ENCODE measurements around the gene SORT1. TPM values are rescaled to one million over a fixed set of nuclear protein-coding genes. Genes with fewer than 3 reads are reported as not detected.
A peak's percentile ranks its signal among the peaks of the same experiment; 100 is the strongest.

Gene SORT1
- total and polyA plus RNA-seq, 8 donors: 39.4 to 165 (median 46.7) TPM

- ATAC-seq (no peak), DNase-seq (no peak)
- intact Hi-C loops (cut with DNase I): no loop called here
- Histone ChIP-seq H3K9me3 (no peaks in the 10 kb centered on the region), H3K27me3 (peaks cover 0 to 27% of the 10 kb centered on the region in 2 donors), H3K4me1 (no peaks in the 10 kb centered on the region), H3K36me3 (no peaks in the 10 kb centered on the region), H3K27ac (no peak overlapping the region), H3K4me3 (no peak overlapping the region)
- TF ChIP-seq CTCF (IDR thresholded peaks at IDR 0.05): no peak
Measured at GRCh38 chr1:109441069-109441468, 43.4 kb upstream of the SORT1 start.

DNA sequence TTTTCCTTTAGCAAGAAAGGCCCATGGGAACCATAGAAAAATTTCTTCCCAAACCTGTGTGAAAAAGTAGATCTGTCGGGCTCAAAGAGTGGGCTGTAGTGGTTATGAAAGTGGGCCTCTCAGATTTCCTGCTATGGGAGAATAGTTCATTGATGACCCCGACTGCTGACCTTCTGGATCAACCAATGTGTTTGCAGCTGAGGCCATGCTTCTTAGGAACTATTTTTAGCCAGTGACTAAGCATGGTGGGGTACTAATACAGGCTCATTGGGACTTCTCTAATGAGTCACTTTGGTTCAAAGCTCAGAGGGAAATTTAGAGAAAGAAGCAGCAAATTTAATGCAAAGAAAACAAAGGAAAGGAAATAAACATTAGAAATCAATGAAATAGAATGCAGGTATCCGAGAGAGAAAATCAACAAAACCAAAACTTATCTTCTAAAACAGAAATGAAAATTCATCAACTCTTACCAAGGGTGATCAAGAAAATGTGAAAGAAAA, 41.1 kb upstream of the SORT1 start:
- no peak overlapping the region for H3K27ac ChIP-seq
- TF ChIP-seq CTCF (IDR thresholded peaks at IDR 0.05): no peak
- no peaks in the 10 kb centered on the region for H3K9me3 ChIP-seq
- H3K4me3 ChIP-seq: no peak overlapping the region
- ATAC-seq: peak; percentile 33
- H3K27me3 ChIP-seq: peaks cover 0 to 5% of the 10 kb centered on the region in 2 donors
- H3K36me3 ChIP-seq: no peaks in the 10 kb centered on the region
- no peak for DNase-seq
- intact Hi-C loops (cut with DNase I): no loop called here
- no peaks in the 10 kb centered on the region for H3K4me1 ChIP-seq

- no peak overlapping the region for H3K27ac ChIP-seq
- no peaks in the 10 kb centered on the region for H3K4me1 ChIP-seq
- intact Hi-C loops (cut with DNase I): no loop called here
- H3K27me3 ChIP-seq: no peaks in the 10 kb centered on the region
- no peak for TF ChIP-seq CTCF (IDR thresholded peaks at IDR 0.05)
- DNase-seq (no peak), ATAC-seq (no peak)
- H3K9me3 ChIP-seq: no peaks in the 10 kb centered on the region
- no peak overlapping the region for H3K4me3 ChIP-seq
- no peaks in the 10 kb centered on the region for H3K36me3 ChIP-seq
Measured at GRCh38 chr1:109434484-109434883, 36.8 kb upstream of the SORT1 start.

DNA sequence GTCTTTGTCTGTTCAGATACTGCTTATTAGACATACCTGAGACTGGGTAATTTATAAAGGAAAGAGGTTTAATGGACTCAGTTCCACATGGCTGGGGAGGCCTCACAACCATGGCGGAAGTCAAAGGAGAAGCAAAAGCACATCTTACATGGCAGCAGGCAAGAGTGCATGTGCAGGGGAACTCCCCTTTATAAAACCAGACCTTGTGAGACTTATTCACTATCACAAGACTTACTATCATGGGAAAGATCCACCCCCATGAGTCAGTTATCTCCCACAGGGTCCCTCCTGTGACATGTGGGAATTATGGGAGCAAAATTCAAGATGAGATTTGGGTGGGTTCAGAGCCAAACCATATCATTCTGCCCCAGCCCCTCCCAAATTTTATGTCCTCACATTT, 35.6 kb upstream of the SORT1 start:
- H3K36me3 ChIP-seq: no peaks in the 10 kb centered on the region
- TF ChIP-seq CTCF (IDR thresholded peaks at IDR 0.05): no peak
- H3K27ac ChIP-seq: no peak overlapping the region
- no peak for ATAC-seq
- no peak for DNase-seq
- H3K9me3 ChIP-seq: no peaks in the 10 kb centered on the region
- no peaks in the 10 kb centered on the region for H3K4me1 ChIP-seq
- intact Hi-C loops (cut with DNase I): no loop called here
- no peaks in the 10 kb centered on the region for H3K27me3 ChIP-seq
- H3K4me3 ChIP-seq: no peak overlapping the region

DNA sequence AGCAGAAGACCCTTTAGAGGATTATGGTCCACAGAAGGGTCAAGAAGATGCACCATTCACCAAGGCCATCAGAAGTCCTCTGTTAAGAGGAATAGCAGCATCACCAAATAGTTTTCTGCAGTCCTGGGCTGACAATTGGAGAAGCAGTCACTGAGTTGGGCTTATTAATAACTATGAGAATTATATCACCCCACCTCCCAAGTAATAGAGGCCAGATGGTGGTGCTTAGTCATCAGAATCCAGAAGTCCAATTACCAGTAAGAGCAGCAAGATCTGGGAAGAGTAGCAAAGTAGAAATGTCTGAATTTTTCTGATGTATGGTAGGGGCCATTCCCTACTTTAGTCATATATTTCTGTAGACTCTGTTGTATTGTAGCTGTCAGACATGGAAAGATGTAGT, 34.6 kb upstream of the SORT1 start:
- intact Hi-C loops (cut with DNase I): no loop called here
- no peak for DNase-seq
- TF ChIP-seq CTCF (IDR thresholded peaks at IDR 0.05): no peak

More for the DNA sequence above, 34.6 kb upstream of the SORT1 start:
- Histone ChIP-seq H3K4me3 (no peak overlapping the region), H3K27ac (no peak overlapping the region), H3K4me1 (no peaks in the 10 kb centered on the region), H3K27me3 (no peaks in the 10 kb centered on the region), H3K36me3 (no peaks in the 10 kb centered on the region), H3K9me3 (no peaks in the 10 kb centered on the region)
- no peak for ATAC-seq

Data from left lung (tissue), 10 donors.